ENCODE data around the gene CCDC187.

The CCDC187 gene

DNA sequence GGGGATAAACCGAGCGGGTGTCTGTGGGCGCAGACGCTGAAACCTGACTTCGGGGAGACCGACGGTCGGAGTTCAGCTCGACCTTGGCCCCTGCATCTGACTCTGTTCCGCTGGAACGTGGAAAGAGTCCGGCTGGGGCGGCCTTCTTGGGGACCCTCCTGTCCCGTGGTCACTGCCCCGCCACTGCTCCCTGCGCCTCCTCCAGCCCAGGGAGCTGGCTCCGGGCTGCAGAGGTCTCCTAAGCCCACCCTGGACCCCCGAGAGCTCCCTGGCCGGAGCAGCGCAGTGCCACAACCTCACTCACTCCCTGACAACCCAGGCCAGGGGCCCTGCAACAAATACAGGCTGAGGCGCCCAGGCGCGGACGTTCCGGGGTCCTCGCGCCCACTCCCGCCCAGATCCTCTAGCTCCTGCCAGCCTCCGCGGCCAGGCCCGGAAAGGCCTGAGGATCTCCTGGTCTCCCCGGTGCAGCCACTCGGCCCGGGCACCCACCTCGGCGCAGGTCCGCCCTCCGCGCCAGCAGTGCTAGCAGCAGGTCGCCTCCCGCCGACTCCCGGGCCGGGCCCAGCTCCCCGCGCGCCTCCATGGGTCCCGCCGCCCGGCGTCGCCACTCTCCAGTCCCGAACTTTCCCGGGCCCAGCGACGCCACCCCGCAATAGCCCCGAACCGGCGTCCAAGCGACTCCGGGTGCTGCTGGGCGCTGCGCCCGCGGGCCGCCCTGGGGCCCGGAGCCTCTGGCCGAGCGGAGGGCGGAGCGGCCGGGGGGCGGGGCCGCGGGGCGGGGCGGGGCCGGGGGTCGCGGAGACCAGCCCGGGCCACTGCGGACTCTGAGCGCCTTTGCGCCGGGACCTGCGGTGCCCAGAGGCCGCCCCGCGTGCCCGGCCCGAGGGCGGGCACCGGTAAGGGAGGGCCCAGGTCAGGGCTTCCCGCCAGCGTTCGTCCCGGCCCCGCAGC, 101.2 kb downstream of the CCDC187 start:
- DNase-seq = no peak

DNA sequence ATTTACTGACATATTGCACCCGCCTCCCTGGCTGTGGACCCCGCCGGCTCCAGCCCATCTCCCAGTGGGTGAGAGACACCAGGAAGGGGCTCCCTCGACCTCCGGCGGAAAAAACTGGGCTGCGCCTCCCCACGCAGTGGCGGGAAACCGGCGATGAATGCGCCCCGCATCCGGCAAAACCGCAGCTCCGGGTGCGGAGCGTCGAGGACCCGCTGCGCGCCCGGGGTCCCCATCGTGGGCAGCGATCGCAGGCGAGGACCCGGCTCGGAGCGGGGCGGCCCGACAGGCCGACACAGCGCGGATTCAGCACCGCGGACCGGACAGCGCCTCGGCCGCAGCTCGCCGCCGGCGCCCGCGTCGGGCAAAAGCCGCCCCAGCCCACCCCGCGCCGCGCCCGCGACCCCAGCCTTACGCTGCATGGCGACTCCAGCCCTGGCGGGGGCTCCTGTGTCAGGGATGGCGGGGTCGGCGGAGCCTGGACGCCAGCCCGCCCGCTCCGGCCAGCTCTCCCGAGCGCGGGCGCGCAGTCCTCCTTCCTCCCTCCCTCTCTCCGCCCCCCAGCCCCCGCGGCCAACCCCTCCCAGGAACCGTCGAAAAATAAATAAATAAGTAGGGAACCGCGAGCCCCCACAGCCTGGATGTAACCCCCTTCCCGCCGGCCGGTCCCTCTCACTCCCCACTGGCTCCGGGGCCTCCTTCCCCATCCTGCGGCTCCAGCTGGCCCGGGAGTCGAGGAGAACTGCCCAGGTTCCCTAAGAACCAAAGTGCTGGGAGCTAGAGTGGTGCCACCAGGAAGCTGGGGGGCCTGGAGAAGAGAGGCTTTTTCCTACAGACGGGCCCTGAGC, 102.1 kb downstream of the CCDC187 start:
- no peak for DNase-seq

DNA sequence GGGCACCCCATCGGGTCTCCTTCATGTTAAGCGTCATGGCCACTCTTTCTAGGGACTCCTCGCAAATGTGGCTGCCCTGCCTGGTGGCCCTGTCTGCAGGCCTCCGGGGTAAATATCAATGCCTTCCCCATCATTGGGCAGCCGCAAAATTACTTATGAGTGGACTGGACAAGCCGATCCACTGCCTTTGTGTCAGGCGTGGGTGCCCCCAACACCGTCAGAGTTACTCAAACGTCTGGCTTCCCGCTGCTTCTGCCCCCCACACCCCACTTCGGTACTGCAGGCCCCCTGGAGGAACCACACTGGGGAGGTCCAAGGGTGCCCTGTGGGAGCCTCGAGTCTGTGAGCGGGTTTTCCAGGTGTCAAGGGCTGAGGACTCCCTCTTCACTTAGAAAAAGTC, 102.7 kb downstream of the CCDC187 start:
- no peak for DNase-seq

DNA sequence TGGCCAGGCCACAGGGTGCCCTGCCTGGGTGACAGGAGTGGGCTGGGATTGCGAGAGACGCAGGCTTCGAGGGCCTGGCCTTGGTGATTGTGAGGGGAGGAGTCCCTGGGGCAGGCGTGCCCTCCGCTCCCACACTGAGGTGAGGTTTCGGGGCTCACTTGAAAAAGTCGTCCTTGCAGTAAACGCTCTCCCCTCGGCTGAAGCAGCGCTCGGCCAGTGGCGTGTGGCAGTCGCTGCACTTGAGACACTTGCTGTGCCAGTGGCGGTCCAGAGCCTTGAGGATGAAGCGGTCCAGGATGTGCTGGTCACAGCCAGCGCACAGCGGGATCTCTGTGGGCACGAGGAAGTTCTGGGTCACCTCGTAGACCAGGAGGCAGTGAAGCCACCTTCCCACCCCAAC, 103.5 kb downstream of the CCDC187 start:
- DNase-seq = no peak
